Measurements from ENCODE around the gene TULP4. TPM values are rescaled to one million over a fixed set of nuclear protein-coding genes. Genes with fewer than 3 reads are reported as not detected.
"Not testable (repeated sequence)": the region's sequence is repeated elsewhere in the genome, so short reads cannot be mapped to it uniquely, and the experiment has no call there.

TULP4 gene
- total RNA-seq, 2 donors from 2014 or later, result 111 to 119 TPM

DNA sequence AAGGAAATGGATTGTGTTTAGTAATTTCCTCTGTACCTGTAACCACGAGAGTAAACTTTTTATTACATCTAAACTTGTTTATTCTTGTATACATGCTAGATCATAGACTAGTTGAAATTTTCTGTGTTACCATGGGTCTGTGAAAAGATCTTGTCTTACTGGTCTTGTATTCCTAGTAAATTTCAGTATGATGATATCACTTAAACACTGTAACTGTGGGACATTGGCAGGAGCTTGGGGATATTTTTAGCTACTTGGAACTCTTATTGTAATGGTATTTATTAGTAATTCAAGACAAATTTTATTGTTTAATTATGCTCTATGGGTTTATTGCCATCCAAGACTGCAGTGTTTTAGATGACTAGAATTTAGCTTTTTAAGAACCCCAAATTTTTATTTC is 25.9 kb upstream of the TULP4 start:
- no peaks in the 10 kb centered on the region for H3K9me3 ChIP-seq
- no peak for DNase-seq (ENCODE audit: low spot score)
- intact Hi-C loops (cut with DNase I), result no loop called here
- TF ChIP-seq POLR2A (IDR thresholded peaks at IDR 0.05), result no peak
- peak; percentile 28 for TF ChIP-seq POLR2AphosphoS5 (IDR thresholded peaks at IDR 0.05)
- WGBS, result 4% methylated on average over 1 of the region's 1 CpG
- no peak overlapping the region for H3K4me3 ChIP-seq
- H3K4me1 ChIP-seq (replicated peaks), result no peaks in the 10 kb centered on the region
- no peaks in the 10 kb centered on the region for H3K27me3 ChIP-seq (replicated peaks; ENCODE audit: insufficient read depth)
- no peak overlapping the region for H3K27ac ChIP-seq
- H3K36me3 ChIP-seq, result no peaks in the 10 kb centered on the region

DNA sequence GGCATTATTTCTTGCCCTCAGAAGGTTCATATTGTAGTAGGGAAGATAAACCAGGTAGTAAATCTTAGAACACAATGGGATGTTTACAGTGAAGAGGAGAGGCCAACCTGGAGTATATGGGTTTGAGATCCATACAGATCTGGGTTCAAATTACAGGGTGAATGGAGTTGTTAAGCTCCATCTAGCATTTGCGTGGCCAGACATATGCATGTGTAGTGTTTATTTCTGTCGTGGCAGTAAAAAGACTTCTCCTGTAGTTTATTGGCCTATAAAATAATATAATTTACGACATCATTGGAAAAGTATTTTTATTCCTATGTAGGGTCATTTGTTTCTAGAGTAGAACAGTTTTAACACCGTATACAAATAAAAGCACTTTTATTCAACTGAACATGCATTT is 25.2 kb upstream of the TULP4 start:
- no peaks in the 10 kb centered on the region for H3K9me3 ChIP-seq
- H3K36me3 ChIP-seq, result no peaks in the 10 kb centered on the region
- H3K27ac ChIP-seq, result no peak overlapping the region
- WGBS, result 20% methylated on average over 4 of the region's 4 CpGs
- no peak for DNase-seq (ENCODE audit: low spot score)
- no peaks in the 10 kb centered on the region for H3K4me1 ChIP-seq (replicated peaks)
- H3K27me3 ChIP-seq (replicated peaks; ENCODE audit: insufficient read depth), result no peaks in the 10 kb centered on the region
- TF ChIP-seq POLR2A (IDR thresholded peaks at IDR 0.05) (no peak), POLR2AphosphoS5 (IDR thresholded peaks at IDR 0.05) (peak; percentile 4)
- H3K4me3 ChIP-seq, result no peak overlapping the region
- intact Hi-C loops (cut with DNase I), result no loop called here

- H3K27me3 ChIP-seq (replicated peaks; ENCODE audit: insufficient read depth), result no peaks in the 10 kb centered on the region
- WGBS, result 99% methylated on average over 3 of the region's 3 CpGs
Observed at GRCh38 chr6:158290040-158290439, 22.2 kb upstream of the TULP4 start.

GRCh38 chr6:158290659-158291058 is 21.6 kb upstream of the TULP4 start:
- no peaks in the 10 kb centered on the region for H3K9me3 ChIP-seq
- WGBS, result 78% methylated on average over 3 of the region's 3 CpGs
- H3K27ac ChIP-seq, result no peak overlapping the region
- H3K36me3 ChIP-seq, result no peaks in the 10 kb centered on the region
- H3K4me3 ChIP-seq, result no peak overlapping the region
- TF ChIP-seq POLR2A (IDR thresholded peaks at IDR 0.05), result no peak
- TF ChIP-seq, protein P1, sequence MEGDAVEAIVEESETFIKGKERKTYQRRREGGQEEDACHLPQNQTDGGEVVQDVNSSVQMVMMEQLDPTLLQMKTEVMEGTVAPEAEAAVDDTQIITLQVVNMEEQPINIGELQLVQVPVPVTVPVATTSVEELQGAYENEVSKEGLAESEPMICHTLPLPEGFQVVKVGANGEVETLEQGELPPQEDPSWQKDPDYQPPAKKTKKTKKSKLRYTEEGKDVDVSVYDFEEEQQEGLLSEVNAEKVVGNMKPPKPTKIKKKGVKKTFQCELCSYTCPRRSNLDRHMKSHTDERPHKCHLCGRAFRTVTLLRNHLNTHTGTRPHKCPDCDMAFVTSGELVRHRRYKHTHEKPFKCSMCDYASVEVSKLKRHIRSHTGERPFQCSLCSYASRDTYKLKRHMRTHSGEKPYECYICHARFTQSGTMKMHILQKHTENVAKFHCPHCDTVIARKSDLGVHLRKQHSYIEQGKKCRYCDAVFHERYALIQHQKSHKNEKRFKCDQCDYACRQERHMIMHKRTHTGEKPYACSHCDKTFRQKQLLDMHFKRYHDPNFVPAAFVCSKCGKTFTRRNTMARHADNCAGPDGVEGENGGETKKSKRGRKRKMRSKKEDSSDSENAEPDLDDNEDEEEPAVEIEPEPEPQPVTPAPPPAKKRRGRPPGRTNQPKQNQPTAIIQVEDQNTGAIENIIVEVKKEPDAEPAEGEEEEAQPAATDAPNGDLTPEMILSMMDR (IDR thresholded peaks at IDR 0.05), result no peak
- TF ChIP-seq POLR2AphosphoS5 (IDR thresholded peaks at IDR 0.05), result no peak
- intact Hi-C loops (cut with DNase I), result no loop called here
- H3K4me1 ChIP-seq (replicated peaks), result no peaks in the 10 kb centered on the region
- no peaks in the 10 kb centered on the region for H3K27me3 ChIP-seq (replicated peaks; ENCODE audit: insufficient read depth)
- DNase-seq (ENCODE audit: low spot score), result no peak

More at GRCh38 chr6:158290040-158290439, 22.2 kb upstream of the TULP4 start:
- Histone ChIP-seq H3K9me3 (no peaks in the 10 kb centered on the region), H3K4me3 (no peak overlapping the region), H3K27ac (no peak overlapping the region), H3K4me1 (replicated peaks) (no peaks in the 10 kb centered on the region), H3K36me3 (no peaks in the 10 kb centered on the region)
- intact Hi-C loops (cut with DNase I), result no loop called here
- TF ChIP-seq POLR2A (IDR thresholded peaks at IDR 0.05), result no peak
- TF ChIP-seq, protein P1 (IDR thresholded peaks at IDR 0.05), result no peak
- no peak for TF ChIP-seq POLR2AphosphoS5 (IDR thresholded peaks at IDR 0.05)
- no peak for DNase-seq (ENCODE audit: low spot score)

- H3K27ac ChIP-seq, result no peak overlapping the region
- no peak for TF ChIP-seq POLR2AphosphoS5 (IDR thresholded peaks at IDR 0.05)
- TF ChIP-seq POLR2A (IDR thresholded peaks at IDR 0.05), result no peak
- TF ChIP-seq, protein P1 (IDR thresholded peaks at IDR 0.05), result no peak
- no peaks in the 10 kb centered on the region for H3K27me3 ChIP-seq (replicated peaks; ENCODE audit: insufficient read depth)
- 99% methylated on average over 3 of the region's 3 CpGs for WGBS
- no peak for DNase-seq (ENCODE audit: low spot score)
- no peak overlapping the region for H3K4me3 ChIP-seq
- H3K36me3 ChIP-seq, result no peaks in the 10 kb centered on the region
- no peaks in the 10 kb centered on the region for H3K4me1 ChIP-seq (replicated peaks)
- intact Hi-C loops (cut with DNase I), result no loop called here
- no peaks in the 10 kb centered on the region for H3K9me3 ChIP-seq
Observed at GRCh38 chr6:158292016-158292415, 20.2 kb upstream of the TULP4 start.

DNA sequence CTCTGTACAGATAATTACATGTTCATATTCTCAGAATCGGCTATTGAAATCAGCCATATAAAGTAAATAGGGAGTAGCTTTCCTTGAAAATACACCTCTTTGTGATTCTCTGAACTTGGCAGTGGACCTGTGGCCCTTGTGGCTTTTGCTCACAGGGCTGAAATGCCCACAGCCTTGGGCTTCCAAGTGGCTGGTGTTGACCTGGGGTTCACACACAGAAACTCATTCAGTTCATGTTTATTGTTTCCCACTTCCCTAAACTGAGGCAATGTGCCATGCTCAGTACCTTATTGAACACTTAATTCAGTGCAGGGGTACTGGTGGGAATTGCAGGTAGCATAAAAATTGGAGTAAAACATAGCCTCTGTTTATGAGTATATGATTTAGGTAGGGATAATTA is 19.1 kb upstream of the TULP4 start:
- WGBS, result 85% methylated on average over 1 of the region's 1 CpG
- H3K4me3 ChIP-seq, result no peak overlapping the region
- H3K27me3 ChIP-seq (replicated peaks; ENCODE audit: insufficient read depth), result no peaks in the 10 kb centered on the region
- H3K36me3 ChIP-seq, result no peaks in the 10 kb centered on the region
- no peak for DNase-seq (ENCODE audit: low spot score)
- intact Hi-C loops (cut with DNase I), result no loop called here
- H3K9me3 ChIP-seq, result no peaks in the 10 kb centered on the region
- H3K27ac ChIP-seq, result no peak overlapping the region
- H3K4me1 ChIP-seq (replicated peaks), result no peaks in the 10 kb centered on the region
- TF ChIP-seq, protein P1 (IDR thresholded peaks at IDR 0.05), result no peak
- TF ChIP-seq POLR2AphosphoS5 (IDR thresholded peaks at IDR 0.05), result no peak
- no peak for TF ChIP-seq POLR2A (IDR thresholded peaks at IDR 0.05)

DNA sequence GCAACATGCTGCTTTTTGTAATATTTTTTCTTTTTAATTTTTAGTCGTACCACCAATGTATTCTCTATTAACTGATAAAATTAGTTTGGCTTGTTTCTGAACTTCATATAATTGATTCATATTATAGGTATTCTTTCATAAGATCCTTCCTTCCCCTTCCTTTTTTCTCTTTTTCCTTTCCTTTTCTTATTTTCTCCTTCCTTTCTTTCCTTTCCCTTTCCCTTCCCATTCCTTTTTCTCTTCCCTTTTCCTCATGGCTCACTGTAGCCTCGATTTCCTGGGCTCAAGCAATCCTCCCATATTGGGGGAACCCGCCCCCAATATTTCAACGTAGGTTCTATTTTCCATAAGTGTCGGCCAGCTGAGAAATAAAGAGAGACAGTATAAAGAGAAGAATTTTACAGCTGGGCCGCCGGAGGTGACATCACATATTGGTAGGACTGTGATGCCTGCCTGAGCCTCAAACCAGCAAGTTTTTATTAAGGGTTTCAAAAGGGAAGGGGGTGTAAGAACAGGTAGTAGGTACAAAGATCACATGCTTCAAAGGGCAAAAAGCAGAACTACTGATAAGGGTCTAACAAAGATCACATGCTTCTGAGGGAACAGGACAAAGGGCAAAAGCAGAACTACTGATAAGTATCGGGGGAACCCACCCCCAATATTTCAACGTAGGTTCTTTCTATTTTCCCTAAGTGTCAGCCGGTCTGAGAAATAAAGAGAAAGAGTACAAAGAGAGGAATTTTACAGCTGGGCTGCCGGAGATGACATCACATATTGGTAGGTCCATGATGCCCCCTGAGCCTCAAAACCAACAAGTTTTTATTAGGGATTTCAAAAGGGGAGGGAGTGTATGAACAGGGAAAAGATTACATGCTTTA is 16.1 kb upstream of the TULP4 start:
- H3K9me3 ChIP-seq; H3K27me3 ChIP-seq (replicated peaks; ENCODE audit: insufficient read depth); intact Hi-C loops (cut with DNase I); H3K36me3 ChIP-seq; H3K4me3 ChIP-seq; DNase-seq (ENCODE audit: low spot score); H3K4me1 ChIP-seq (replicated peaks); H3K27ac ChIP-seq: not testable (repeated sequence)
- 97% methylated on average over 11 of the region's 11 CpGs for WGBS

DNA sequence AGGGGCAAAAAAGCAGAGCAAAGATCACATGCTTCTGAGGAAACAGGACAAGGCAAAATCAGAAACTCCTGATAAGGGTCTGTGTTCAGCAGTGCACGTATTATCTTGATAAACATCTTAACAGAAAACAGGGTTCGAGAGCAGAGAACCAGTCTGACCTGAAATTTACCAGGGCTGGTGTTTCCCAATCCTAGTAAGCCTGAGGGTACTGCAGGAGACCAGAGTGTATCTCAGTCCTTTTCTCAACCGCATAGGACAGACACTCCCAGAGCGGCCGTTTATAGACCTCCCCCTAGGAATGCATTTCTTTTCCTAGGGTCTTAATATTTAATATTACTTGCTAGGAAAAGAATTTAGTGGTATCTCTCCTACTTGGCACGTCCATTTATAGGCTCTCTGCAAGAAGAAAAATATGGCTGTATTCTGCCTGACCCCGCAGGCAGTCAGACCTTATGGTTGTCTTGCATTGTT is 15.4 kb upstream of the TULP4 start:
- H3K36me3 ChIP-seq; H3K4me1 ChIP-seq (replicated peaks); H3K4me3 ChIP-seq; H3K27me3 ChIP-seq (replicated peaks; ENCODE audit: insufficient read depth); H3K27ac ChIP-seq; DNase-seq (ENCODE audit: low spot score); H3K9me3 ChIP-seq; intact Hi-C loops (cut with DNase I): not testable (repeated sequence)
- WGBS, result 98% methylated on average over 7 of the region's 7 CpGs

Measured in prostate gland (tissue), 2 donors.